Measurements from ENCODE around the gene LRRC27. TPM values are rescaled to one million over a fixed set of nuclear protein-coding genes. Genes with fewer than 3 reads are reported as not detected.
A peak's percentile ranks its signal among the peaks of the same experiment; 100 is the strongest.

Gene LRRC27
- polyA plus RNA-seq, 2 of the 4 experiments (the other 2 are of a cell fraction) = 6.5 to 6.9 TPM

DNA sequence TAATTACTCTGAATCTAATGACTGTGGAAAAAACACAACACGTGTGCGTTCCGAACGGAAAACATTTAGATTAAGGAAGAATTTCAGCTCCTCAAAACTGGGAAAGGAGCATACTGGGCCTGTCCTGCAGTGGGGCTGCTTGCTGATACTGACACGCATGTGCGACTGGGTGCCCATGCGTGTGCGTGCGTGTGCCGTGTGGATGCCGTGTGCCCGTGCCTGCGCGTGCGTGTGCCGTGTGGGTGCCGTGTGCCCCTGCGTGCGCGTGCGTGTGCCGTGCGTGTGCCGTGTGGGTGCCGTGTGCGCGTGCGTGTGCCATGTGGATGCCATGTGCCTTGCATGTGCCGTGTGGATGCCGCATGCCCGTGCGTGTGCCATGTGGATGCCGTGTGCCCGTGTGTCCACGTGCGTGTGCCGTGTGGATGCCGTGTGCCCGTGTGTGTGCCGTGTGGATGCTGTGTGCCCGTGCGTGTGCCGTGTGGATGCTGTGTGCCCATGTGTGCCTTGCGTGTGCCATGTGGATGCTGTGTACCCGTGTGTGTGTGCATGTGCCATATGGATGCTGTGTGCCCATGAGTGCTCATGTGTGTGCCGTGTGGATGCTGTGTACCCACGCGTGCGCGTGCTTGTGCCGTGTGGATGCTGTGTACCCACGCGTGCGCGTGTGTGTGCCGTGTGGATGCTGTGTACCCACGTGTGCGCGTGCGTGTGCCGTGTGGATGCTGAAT lies 93.2 kb downstream of the LRRC27 start:
- peaks cover 25% of the 10 kb centered on the region for H3K4me1 ChIP-seq
- TF ChIP-seq, protein P1, sequence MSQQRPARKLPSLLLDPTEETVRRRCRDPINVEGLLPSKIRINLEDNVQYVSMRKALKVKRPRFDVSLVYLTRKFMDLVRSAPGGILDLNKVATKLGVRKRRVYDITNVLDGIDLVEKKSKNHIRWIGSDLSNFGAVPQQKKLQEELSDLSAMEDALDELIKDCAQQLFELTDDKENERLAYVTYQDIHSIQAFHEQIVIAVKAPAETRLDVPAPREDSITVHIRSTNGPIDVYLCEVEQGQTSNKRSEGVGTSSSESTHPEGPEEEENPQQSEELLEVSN (IDR thresholded peaks at IDR 0.05; ENCODE audit: borderline replicate concordance, low read depth) = no peak
- TF ChIP-seq ZSCAN20 (CRISPR knock-in tag; IDR thresholded peaks at IDR 0.05) (no peak), GATA3 (IDR thresholded peaks at IDR 0.05; ENCODE audit: borderline replicate concordance) (no peak), POLR2A (IDR thresholded peaks at IDR 0.05; ENCODE audit: low read length) (peak; percentile 33; the same call in 1 of the 2 replicates)
- no peaks in the 10 kb centered on the region for H3K9me3 ChIP-seq
- no peak overlapping the region for H3K4me3 ChIP-seq
- CTCF ChIA-PET = interaction anchor here (1.2 to 1.8 kb wide), 2 partner anchors 9 to 36 kb away, joined by 3 read pairs; no protein-coding TSS in a partner anchor
- no peak for ATAC-seq
- POLR2A ChIA-PET = no interaction called here
- no peak for FAIRE-seq
- H3K27ac ChIP-seq = no peak overlapping the region
- DNase-seq (ENCODE audit: low read depth in 1 of 2, low spot score in 1 of 2) = no peak
- WGBS (ENCODE audit: missing lambda C conversion rate) = 96% methylated on average over 56 of the region's 61 CpGs
- H3K4me2 ChIP-seq = no peak overlapping the region

DNA sequence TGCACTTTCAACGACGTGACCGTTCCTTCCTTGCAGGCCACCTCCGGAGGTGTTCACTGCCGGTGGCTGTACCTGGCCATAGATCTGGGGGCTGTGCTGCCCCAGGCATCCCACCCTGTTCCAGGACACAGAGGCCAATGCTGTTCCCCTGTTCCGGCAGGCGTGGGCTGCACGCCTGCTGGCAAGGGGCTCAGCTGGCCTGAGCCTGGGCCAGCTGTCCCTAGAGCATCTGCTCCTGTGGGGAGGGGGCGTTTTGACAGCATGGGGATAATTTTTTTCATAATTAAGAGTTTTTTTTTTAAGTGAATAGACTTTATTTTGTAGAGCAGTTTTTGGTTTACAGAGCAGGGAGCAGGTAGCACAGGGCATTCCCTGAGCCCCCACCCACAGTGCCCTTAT lies 93.8 kb downstream of the LRRC27 start:
- Histone ChIP-seq H3K9me3 (no peaks in the 10 kb centered on the region), H3K4me2 (no peak overlapping the region), H3K4me3 (no peak overlapping the region), H3K27ac (no peak overlapping the region), H3K4me1 (peaks cover 19% of the 10 kb centered on the region)
- FAIRE-seq (no peak), DNase-seq (ENCODE audit: low read depth in 1 of 2, low spot score in 1 of 2) (no peak), ATAC-seq (no peak)
- CTCF ChIA-PET = interaction anchor here (1.3 to 2.1 kb wide), 2 partner anchors 20 to 38 kb away, joined by 3 to 7 read pairs; no protein-coding TSS in a partner anchor
- POLR2A ChIA-PET = no interaction called here
- no peak for TF ChIP-seq MAFK (IDR thresholded peaks at IDR 0.05; ENCODE audit: partially characterized antibody)
- TF ChIP-seq, protein P2, sequence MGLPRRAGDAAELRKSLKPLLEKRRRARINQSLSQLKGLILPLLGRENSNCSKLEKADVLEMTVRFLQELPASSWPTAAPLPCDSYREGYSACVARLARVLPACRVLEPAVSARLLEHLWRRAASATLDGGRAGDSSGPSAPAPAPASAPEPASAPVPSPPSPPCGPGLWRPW (IDR thresholded peaks at IDR 0.05) = no peak
- TF ChIP-seq, protein P3, sequence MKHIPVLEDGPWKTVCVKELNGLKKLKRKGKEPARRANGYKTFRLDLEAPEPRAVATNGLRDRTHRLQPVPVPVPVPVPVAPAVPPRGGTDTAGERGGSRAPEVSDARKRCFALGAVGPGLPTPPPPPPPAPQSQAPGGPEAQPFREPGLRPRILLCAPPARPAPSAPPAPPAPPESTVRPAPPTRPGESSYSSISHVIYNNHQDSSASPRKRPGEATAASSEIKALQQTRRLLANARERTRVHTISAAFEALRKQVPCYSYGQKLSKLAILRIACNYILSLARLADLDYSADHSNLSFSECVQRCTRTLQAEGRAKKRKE (CRISPR knock-in tag; IDR thresholded peaks at IDR 0.05; ENCODE audit: low read depth) = no peak
- TF ChIP-seq CBX8 (IDR thresholded peaks at IDR 0.05) = no peak
- TF ChIP-seq NPAS2 (CRISPR knock-in tag; IDR thresholded peaks at IDR 0.05; ENCODE audit: borderline replicate concordance) = no peak
- TF ChIP-seq HDAC2 (IDR thresholded peaks at IDR 0.05) = no peak
- TF ChIP-seq FOSL2 (IDR thresholded peaks at IDR 0.05) = no peak
- no peak for TF ChIP-seq FOSL2 (CRISPR knock-in tag; IDR thresholded peaks at IDR 0.05)
- no peak for TF ChIP-seq SREBF2 (IDR thresholded peaks at IDR 0.05)
- no peak for TF ChIP-seq MAZ (IDR thresholded peaks at IDR 0.05; ENCODE audit: borderline replicate concordance, low read depth, low read length)
- TF ChIP-seq, protein P4, sequence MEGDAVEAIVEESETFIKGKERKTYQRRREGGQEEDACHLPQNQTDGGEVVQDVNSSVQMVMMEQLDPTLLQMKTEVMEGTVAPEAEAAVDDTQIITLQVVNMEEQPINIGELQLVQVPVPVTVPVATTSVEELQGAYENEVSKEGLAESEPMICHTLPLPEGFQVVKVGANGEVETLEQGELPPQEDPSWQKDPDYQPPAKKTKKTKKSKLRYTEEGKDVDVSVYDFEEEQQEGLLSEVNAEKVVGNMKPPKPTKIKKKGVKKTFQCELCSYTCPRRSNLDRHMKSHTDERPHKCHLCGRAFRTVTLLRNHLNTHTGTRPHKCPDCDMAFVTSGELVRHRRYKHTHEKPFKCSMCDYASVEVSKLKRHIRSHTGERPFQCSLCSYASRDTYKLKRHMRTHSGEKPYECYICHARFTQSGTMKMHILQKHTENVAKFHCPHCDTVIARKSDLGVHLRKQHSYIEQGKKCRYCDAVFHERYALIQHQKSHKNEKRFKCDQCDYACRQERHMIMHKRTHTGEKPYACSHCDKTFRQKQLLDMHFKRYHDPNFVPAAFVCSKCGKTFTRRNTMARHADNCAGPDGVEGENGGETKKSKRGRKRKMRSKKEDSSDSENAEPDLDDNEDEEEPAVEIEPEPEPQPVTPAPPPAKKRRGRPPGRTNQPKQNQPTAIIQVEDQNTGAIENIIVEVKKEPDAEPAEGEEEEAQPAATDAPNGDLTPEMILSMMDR (IDR thresholded peaks at IDR 0.05) = no peak
- TF ChIP-seq MYC (IDR thresholded peaks at IDR 0.05; ENCODE audit: borderline replicate concordance, low read length) = no peak
- TF ChIP-seq PHF8 (IDR thresholded peaks at IDR 0.05; ENCODE audit: borderline replicate concordance, low read depth) = no peak
- no peak for TF ChIP-seq RCOR1 (IDR thresholded peaks at IDR 0.05; ENCODE audit: low read depth, low read length)
- TF ChIP-seq FOXS1 (CRISPR knock-in tag; IDR thresholded peaks at IDR 0.05) = no peak
- no peak for TF ChIP-seq HOXA7 (CRISPR knock-in tag; IDR thresholded peaks at IDR 0.05)
- no peak for TF ChIP-seq RNF2 (IDR thresholded peaks at IDR 0.05; ENCODE audit: borderline replicate concordance, low read depth)
- no peak for TF ChIP-seq CHD2 (IDR thresholded peaks at IDR 0.05; ENCODE audit: low read length, partially characterized antibody)
- WGBS (ENCODE audit: missing lambda C conversion rate) = 90% methylated on average over 7 of the region's 9 CpGs
